HFFc6 (cell line): ENCODE results near the gene OR4S1. TPM values are rescaled to one million over a fixed set of nuclear protein-coding genes. Genes with fewer than 3 reads are reported as not detected.
"Not testable (repeated sequence)": the region's sequence is repeated elsewhere in the genome, so short reads cannot be mapped to it uniquely, and the experiment has no call there.

Experiments
- DNase-seq: peaks from one replicate; pipeline ENCODE4 v3.0.0-alpha.2; 2018
- H3K27ac Mint-ChIP-seq: 2 replicates; pipeline ENCODE4 v1.8.0; 2020; ENCODE audit warnings: mild to moderate bottlenecking, mixed read lengths
- H3K27me3 Mint-ChIP-seq: 2 replicates; pipeline ENCODE4 v1.8.0; 2021; ENCODE audit warnings: mild to moderate bottlenecking, moderate library complexity, mixed read lengths; ENCODE audit not compliant: insufficient read depth
- H3K36me3 Mint-ChIP-seq: 2 replicates; pipeline ENCODE4 v1.8.0; 2021; ENCODE audit warnings: low read depth, mixed read lengths
- H3K4me1 Mint-ChIP-seq: 2 replicates; pipeline ENCODE4 v1.8.0; 2020; ENCODE audit warnings: low read depth, mixed read lengths
- H3K4me3 Mint-ChIP-seq: 2 replicates; pipeline ENCODE4 v1.8.0; 2020; ENCODE audit warnings: mild to moderate bottlenecking, moderate library complexity, mixed read lengths
- H3K9me3 Mint-ChIP-seq: 2 replicates; pipeline ENCODE4 v1.8.0; 2020; ENCODE audit warnings: mild to moderate bottlenecking, mixed read lengths
- CTCF ChIP-seq: fragments of 200-600 bp; sonication (generic); IDR thresholded peaks from 2 replicates; pipeline ENCODE4 v1.5.0; 2021; ENCODE audit warnings: antibody characterized with exemption, mild to moderate bottlenecking
- total RNA-seq, 6 experiments: library from RNA; stranded (reverse); fragmentation: NEBNext Ultra II Directional; extraction: Animal tissue kit (Norgen Biotek cat#: 25700); gene quantifications; 2 replicates in 1 of 6; 3 replicates in 5 of 6; pipeline ENCODE4 v1.2.3, GENCODE V29; 2021

The OR4S1 gene
- total RNA-seq, 6 experiments from 2014 or later: not detected

GRCh38 chr11:48307760-48308386, 1.9 kb downstream of the OR4S1 start:
- no peaks in the 10 kb centered on the region for H3K36me3 Mint-ChIP-seq
- no peaks in the 10 kb centered on the region for H3K9me3 Mint-ChIP-seq
- H3K27me3 Mint-ChIP-seq: no peaks in the 10 kb centered on the region
- no peaks in the 10 kb centered on the region for H3K4me1 Mint-ChIP-seq
- H3K27ac Mint-ChIP-seq: no peak overlapping the region
- peak; percentile 50 for DNase-seq
- peak; percentile 92 for TF ChIP-seq CTCF
- H3K4me3 Mint-ChIP-seq: no peak overlapping the region

GRCh38 chr11:48313590-48313989, 7.6 kb downstream of the OR4S1 start:
- H3K27me3 Mint-ChIP-seq, H3K27ac Mint-ChIP-seq, H3K4me3 Mint-ChIP-seq, DNase-seq, H3K4me1 Mint-ChIP-seq, H3K36me3 Mint-ChIP-seq, H3K9me3 Mint-ChIP-seq: not testable (repeated sequence)

GRCh38 chr11:48319813-48320212, 13.8 kb downstream of the OR4S1 start:
- not testable (repeated sequence) for H3K4me3 Mint-ChIP-seq, H3K27ac Mint-ChIP-seq, H3K36me3 Mint-ChIP-seq, H3K27me3 Mint-ChIP-seq, H3K4me1 Mint-ChIP-seq, DNase-seq, H3K9me3 Mint-ChIP-seq

GRCh38 chr11:48324620-48325019, 18.6 kb downstream of the OR4S1 start, which contains the start of gene OR4C3:
TSS of gene OR4C3 (plus strand) at chr11:48324920. CDS start at chr11:48325022, 102 bp downstream.
- H3K4me1 Mint-ChIP-seq, H3K27ac Mint-ChIP-seq, H3K36me3 Mint-ChIP-seq, DNase-seq, H3K9me3 Mint-ChIP-seq, H3K4me3 Mint-ChIP-seq, H3K27me3 Mint-ChIP-seq: not testable (repeated sequence)

- H3K27ac Mint-ChIP-seq: no peak overlapping the region
- no peak overlapping the region for H3K4me3 Mint-ChIP-seq
- H3K36me3 Mint-ChIP-seq: no peaks in the 10 kb centered on the region
- peaks cover 3% of the 10 kb centered on the region for H3K27me3 Mint-ChIP-seq
- no peak for TF ChIP-seq CTCF
- H3K9me3 Mint-ChIP-seq: peaks cover 14% of the 10 kb centered on the region
- no peak for DNase-seq
- no peaks in the 10 kb centered on the region for H3K4me1 Mint-ChIP-seq
Measured at GRCh38 chr11:48341466-48341865, 35.4 kb downstream of the OR4S1 start.

- H3K36me3 Mint-ChIP-seq, H3K27ac Mint-ChIP-seq, DNase-seq, H3K27me3 Mint-ChIP-seq, H3K4me1 Mint-ChIP-seq, H3K4me3 Mint-ChIP-seq: not testable (repeated sequence)
- H3K9me3 Mint-ChIP-seq: peaks cover 20% of the 10 kb centered on the region
Measured at GRCh38 chr11:48342505-48342904, 36.5 kb downstream of the OR4S1 start.

GRCh38 chr11:48346286-48346685, 40.3 kb downstream of the OR4S1 start:
- peaks cover 40% of the 10 kb centered on the region for H3K9me3 Mint-ChIP-seq
- H3K4me3 Mint-ChIP-seq, H3K27ac Mint-ChIP-seq, H3K36me3 Mint-ChIP-seq, DNase-seq, H3K4me1 Mint-ChIP-seq, H3K27me3 Mint-ChIP-seq: not testable (repeated sequence)

GRCh38 chr11:48354013-48354412, 48.0 kb downstream of the OR4S1 start:
- Mint-ChIP-seq H3K27me3 (no peaks in the 10 kb centered on the region; the same call in 1 of the 2 replicates), H3K27ac (no peak overlapping the region), H3K9me3 (peaks cover 48% of the 10 kb centered on the region), H3K36me3 (no peaks in the 10 kb centered on the region), H3K4me3 (no peak overlapping the region), H3K4me1 (no peaks in the 10 kb centered on the region)
- no peak for DNase-seq
- no peak for TF ChIP-seq CTCF
